HG02981 (cell line): ENCODE measurements around the gene GOPC.

Source experiments
- ATAC-seq: cut with Tn5 transposase; IDR thresholded peaks from one replicate; pipeline ENCODE4 v1.9.1; 2021; ENCODE audit warnings: mild to moderate bottlenecking, moderate library complexity; ENCODE audit not compliant: unreplicated experiment

The GOPC gene

DNA sequence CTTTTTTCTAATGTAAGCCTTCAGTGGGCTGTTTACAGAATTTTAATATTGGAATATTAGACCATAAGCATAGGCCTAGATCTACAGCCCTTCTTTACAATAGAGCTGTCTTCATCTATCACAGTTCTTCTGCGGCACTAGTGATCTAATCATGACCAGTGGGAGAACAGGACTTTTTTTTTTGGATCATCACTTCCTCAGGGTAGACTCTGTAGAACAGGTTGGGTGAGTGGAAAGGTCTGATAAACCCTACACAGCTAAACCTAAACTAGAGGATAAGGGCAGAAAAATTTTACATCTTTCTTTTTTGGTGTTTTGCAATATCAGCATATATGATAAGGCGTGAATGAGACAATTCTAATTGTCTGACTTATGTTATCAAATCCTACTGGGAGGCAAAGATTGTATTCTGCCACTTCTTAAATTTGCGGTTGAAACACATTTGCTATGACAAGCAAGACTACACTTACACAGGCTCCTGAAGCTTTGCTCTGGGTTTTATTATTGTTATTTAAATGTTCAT, 52.2 kb downstream of the GOPC start:
- ATAC-seq, result no peak

DNA sequence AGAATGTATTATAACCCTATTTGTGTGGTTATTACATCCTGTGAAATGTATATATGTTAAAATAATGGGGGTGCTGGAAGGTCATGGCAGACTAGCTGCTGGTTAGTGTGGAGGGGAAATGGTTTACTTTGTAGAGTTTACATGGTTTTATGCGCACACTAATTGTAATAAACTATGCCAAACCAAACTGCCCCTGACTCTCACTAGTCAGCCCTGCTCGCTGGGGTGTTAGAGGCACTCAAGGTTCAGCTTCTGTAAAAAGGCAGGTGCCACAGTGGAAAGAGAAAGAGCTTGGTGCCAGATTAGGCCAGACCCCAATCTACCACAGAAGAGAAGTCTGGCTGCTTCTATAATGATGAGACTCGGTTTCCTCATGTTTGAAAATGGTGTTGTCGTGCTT, 52.7 kb downstream of the GOPC start:
- ATAC-seq, result no peak

GRCh38 chr6:117548797-117549301, 53.5 kb downstream of the GOPC start:
- ATAC-seq, result no peak

DNA sequence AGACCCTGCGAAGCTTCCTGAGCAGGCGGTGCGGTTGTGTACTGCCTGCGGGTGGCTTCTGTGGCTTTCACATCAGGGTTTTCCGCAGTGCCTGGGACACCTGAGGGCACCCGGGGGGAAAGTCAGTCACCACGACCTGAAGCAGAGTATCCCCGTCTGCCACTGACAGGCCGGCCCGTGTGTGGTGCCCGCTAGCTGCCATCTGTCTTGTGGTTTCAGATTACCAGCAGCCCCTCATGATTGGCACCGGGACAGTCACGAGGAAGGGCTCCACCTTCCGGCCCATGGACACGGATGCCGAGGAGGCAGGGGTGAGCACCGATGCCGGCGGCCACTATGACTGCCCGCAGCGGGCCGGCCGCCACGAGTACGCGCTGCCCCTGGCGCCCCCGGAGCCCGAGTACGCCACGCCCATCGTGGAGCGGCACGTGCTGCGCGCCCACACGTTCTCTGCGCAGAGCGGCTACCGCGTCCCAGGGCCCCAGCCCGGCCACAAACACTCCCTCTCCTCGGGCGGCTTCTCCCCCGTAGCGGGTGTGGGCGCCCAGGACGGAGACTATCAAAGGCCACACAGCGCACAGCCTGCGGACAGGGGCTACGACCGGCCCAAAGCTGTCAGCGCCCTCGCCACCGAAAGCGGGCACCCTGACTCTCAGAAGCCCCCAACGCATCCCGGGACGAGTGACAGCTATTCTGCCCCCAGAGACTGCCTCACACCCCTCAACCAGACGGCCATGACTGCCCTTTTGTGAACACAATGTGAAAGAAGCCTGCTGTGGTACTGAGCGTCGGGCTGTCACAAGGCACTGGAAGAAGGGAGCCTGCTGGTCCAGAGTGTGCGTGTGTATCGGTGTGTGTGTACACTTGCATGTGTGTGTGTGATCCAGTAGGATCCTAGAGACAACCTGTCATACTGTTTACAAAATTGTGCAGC, 54.4 kb downstream of the GOPC start:
- ATAC-seq, result peak; percentile 58

DNA sequence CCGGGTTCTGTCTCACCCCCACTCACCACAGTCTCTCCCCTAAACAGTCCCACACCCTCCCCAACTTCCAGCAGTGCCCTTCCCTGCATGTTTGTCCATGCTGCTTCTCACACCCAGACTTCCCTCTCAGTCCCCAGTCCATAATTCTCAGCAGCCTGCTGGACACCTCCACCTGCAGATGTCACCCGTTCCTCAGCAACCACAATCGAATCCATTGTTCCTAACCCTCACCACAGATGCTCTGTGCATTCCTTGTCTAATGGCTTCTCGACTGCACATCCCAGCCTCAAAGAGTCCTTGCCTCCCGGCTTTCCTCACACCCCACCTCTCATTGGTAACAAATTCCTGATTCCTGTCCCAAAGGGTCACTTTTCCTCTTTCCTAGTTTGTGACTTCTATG, 55.6 kb downstream of the GOPC start:
- no peak for ATAC-seq

- no peak for ATAC-seq
Observed at GRCh38 chr6:117545161-117545595, 57.1 kb downstream of the GOPC start.

DNA sequence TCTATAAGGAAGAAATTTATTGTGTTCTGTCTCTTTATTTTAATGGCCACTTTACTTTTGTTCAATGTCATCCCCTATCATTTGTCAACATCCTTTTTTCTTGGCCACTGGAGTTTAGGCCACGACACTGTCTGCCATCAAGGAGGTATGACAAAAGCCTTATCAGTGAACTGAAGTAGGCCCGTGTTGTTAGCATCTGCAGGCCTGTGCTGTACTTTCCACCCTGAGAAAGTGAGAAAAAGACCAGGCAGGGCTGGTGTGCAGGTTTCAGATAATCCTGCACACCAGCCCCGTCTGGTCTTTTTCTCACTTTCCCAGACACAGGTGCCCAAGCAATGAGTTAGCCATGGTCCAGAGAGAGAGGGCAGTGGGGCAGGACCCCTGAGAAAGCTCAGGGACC, 57.6 kb downstream of the GOPC start:
- ATAC-seq, result no peak

- ATAC-seq, result no peak
Observed at GRCh38 chr6:117542493-117542892, 59.8 kb downstream of the GOPC start.

DNA sequence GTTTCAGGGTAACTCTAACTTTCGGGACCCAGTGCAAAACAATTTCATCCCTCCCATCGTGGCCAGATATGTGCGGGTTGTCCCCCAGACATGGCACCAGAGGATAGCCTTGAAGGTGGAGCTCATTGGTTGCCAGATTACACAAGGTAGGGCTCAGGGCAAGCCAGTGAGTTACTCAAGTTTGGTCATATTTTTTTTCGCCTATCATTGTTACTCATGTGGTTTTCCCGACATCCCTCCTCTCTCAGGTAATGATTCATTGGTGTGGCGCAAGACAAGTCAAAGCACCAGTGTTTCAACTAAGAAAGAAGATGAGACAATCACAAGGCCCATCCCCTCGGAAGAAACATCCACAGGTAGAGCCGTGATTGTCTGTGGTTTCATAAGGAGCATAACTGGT, 61.6 kb downstream of the GOPC start:
- ATAC-seq, result no peak

GRCh38 chr6:117538615-117539014, 63.7 kb downstream of the GOPC start:
- no peak for ATAC-seq

- ATAC-seq, result no peak
Observed at GRCh38 chr6:117536317-117536716, 66.0 kb downstream of the GOPC start.

DNA sequence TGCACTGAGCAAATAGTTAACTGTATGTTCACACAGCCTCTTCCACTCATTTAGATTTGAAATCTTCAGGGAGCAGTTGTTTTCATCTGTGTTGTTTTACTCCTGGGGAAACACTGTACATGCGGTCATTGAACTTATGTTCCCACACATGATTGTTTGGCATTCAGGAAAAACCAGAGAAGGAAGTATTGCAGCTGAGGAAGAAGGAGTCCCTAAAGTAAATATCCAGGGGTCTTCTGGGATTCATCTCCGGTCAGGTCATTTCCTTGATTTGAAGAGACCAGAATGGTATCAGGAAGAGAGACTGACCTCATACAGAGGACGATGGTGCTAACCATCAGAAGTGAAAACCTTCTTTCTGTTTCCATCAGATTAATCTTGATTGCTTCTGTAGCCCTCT, 67.3 kb downstream of the GOPC start:
- ATAC-seq, result no peak

DNA sequence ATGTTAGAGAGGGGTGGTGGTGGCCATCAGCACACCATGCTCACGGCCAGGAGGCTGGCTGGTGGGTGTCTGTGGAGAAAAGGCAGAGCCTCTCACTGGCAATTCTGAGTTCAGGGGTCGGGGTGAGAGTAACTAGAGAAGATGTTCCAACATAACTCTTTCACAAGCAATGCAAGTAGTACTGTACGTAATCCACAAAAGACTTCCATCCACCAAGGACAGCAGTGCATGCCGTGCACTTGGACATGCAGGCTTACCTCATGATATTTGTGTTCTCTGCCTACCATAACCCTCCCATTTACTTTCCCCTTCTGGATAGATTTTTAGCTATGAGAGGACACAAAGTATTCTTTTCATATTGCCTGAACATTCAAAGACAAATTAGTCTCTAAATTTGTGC, 68.5 kb downstream of the GOPC start:
- no peak for ATAC-seq

- no peak for ATAC-seq
Observed at GRCh38 chr6:117531809-117532725, 70.2 kb downstream of the GOPC start.

DNA sequence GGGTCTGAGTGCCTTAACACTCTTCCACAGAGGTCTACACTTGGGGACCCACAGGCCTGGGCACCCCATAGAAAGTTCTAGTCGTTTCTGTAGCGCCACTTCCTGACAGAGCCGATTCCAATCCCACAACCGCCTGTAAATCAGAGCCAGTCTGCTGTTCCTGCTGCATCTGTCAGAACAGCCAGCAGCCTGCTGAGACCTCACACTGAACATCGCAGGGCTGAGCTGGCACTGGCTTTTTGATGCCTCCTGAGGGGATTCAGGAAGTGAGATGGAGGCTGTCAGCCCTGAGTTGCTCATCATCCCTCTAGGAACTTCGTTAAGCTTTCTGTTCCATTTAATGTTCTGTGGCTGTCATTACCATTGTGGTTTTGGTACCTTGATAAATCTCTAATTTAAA, 71.0 kb downstream of the GOPC start:
- ATAC-seq, result no peak

DNA sequence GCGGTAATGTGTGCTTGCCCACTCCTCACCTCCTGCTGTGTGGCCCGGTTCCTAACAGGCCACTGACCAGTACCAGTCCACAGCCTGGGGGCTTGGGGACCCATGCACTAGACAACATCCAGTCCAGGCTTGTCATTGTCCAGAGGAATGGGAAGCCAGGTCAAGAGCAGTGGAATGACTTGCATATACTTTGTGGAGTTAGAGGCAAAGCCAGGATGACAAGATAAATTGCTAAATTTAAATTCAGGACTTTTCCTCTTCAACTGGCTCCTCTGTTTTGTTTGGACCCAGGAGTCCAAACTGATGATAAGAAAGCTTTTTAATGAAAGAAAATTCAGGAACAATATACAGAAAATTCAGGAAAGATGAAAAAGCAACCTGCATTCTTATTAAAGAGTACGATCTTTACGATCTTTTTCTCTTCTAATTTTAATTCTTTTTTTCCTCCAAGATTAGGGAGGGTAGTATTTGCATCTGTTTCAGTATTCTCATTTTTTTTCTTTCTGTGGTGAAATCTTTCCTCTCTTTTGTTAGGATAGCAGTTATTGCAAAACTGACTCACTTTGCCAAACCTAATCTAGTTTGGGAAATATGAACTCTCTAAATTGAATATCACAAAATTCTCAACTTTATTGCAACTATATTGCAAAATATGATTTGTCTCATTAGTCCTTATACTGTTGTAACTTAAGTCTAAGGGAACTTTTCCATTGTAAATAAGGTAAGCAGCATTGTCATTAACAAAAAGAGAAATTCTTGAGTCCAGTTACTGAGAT, 71.7 kb downstream of the GOPC start:
- no peak for ATAC-seq

- no peak for ATAC-seq
Observed at GRCh38 chr6:117525607-117526006, 76.7 kb downstream of the GOPC start.

DNA sequence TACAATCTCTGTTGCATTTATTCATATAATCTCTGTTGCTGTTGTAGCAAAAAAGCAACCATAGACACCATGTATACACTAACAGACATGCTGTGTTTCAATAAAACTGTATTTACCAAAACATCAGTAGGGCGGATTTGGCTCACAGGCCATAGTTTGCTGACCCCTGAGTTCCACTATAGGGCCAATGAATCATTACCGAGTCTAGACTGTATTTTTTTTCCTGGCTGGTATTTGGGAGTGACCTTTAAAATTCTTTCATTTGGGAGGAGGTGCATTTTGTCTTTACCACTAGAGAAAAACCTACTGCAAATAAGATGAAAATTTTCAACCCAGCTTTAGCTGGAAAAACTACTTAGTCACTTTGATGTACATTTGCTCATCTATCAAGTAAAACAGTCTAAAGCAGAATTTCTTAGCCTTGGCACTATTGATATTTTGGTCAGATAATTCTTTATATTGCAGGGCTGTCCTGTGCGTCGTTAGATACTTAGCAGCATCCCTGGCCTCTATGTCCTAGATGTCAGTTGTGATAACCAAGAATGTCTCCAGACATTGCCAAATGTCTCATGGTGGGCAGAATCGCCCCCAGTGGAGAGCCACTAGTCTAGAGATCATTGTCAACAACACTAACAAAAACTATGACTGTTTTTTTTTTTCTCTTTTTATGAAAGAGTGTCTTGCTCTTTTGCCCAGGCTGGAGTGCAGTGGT, 80.4 kb downstream of the GOPC start:
- ATAC-seq, result no peak

DNA sequence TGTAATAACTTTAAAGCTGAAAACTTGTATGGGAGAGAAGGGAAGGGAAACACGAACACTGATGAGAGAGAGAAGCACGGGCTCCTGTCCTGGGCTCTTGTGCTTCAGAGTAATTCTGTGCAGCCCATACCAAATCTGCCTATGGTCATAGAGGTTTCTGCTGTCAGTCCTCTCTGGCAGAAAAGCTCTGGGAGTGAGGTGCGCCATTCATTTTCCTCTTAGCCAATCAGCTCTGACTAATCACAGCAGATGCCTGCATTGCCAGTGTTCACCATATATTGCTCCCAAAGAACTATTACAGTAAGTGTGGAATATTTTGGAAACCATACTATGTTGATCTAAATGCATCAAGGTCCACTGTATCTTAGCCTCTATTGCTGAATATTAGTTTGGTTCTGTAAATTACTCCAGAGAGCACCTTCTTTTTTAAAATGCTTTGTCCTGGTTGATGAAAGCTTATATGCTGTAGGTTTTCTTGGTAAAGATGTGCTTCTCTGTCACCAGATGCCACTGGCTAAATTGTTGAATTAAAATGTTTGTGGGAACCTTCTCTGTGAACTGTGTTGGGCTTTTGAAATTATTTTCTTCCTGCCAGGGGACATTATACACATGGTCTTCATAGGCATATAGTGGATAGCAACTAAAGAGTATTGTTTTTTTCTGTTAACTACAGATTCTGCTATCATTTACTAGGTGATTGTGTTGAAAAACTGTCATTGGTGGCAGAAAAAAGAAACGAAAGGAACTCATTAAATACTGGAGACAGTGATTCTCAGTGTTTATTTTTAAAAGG, 81.5 kb downstream of the GOPC start:
- no peak for ATAC-seq
